ENCODE data around the gene NGEF. TPM values are rescaled to one million over a fixed set of nuclear protein-coding genes. Genes with fewer than 3 reads are reported as not detected.
"Not testable (repeated sequence)": the region's sequence is repeated elsewhere in the genome, so short reads cannot be mapped to it uniquely, and the experiment has no call there.

Gene NGEF
- total RNA-seq, 1 experiment from 2014 or later, result 2.7 TPM

GRCh38 chr2:232913903-232914302, 99.2 kb downstream of the NGEF start:
- intact Hi-C loops (cut with micrococcal nuclease), result no loop called here
- no peak for TF ChIP-seq CTCF (IDR thresholded peaks at IDR 0.05; ENCODE audit: unreplicated experiment)
- Mint-ChIP-seq H3K4me1 (ENCODE audit: insufficient read depth, unreplicated experiment) (no peaks in the 10 kb centered on the region), H3K36me3 (ENCODE audit: insufficient read depth, unreplicated experiment) (peaks cover 6% of the 10 kb centered on the region), H3K4me3 (ENCODE audit: unreplicated experiment) (no peak overlapping the region), H3K27ac (ENCODE audit: low read depth, unreplicated experiment) (no peak overlapping the region), H3K27me3 (ENCODE audit: insufficient read depth, unreplicated experiment) (no peaks in the 10 kb centered on the region), H3K9me3 (ENCODE audit: unreplicated experiment) (no peaks in the 10 kb centered on the region)
- ChIA-PET POLR2A (no interaction called here), CTCF (no interaction called here)
- no peak for DNase-seq (ENCODE audit: unreplicated experiment)
- BruUV-seq (replicated peaks), result no TSS peak

- no peaks in the 10 kb centered on the region for H3K4me1 Mint-ChIP-seq (ENCODE audit: insufficient read depth, unreplicated experiment)
- H3K27me3 Mint-ChIP-seq (ENCODE audit: insufficient read depth, unreplicated experiment), result no peaks in the 10 kb centered on the region
- no peak for DNase-seq (ENCODE audit: unreplicated experiment)
- POLR2A ChIA-PET, result no interaction called here
- no peak for TF ChIP-seq CTCF (IDR thresholded peaks at IDR 0.05; ENCODE audit: unreplicated experiment)
- H3K4me3 Mint-ChIP-seq (ENCODE audit: unreplicated experiment), result no peak overlapping the region
- peaks cover 6% of the 10 kb centered on the region for H3K36me3 Mint-ChIP-seq (ENCODE audit: insufficient read depth, unreplicated experiment)
- no peak overlapping the region for H3K27ac Mint-ChIP-seq (ENCODE audit: low read depth, unreplicated experiment)
- H3K9me3 Mint-ChIP-seq (ENCODE audit: unreplicated experiment), result no peaks in the 10 kb centered on the region
- BruUV-seq (replicated peaks), result no TSS peak
- intact Hi-C loops (cut with micrococcal nuclease), result no loop called here
- CTCF ChIA-PET, result no interaction called here
These were observed 101.3 kb downstream of the NGEF start for GRCh38 chr2:232911712-232912277.

- no TSS peak for BruUV-seq (replicated peaks)
- DNase-seq (ENCODE audit: unreplicated experiment), result no peak
- Mint-ChIP-seq H3K27me3 (ENCODE audit: insufficient read depth, unreplicated experiment) (no peaks in the 10 kb centered on the region), H3K4me1 (ENCODE audit: insufficient read depth, unreplicated experiment) (no peaks in the 10 kb centered on the region), H3K27ac (ENCODE audit: low read depth, unreplicated experiment) (no peak overlapping the region), H3K36me3 (ENCODE audit: insufficient read depth, unreplicated experiment) (peaks cover 6% of the 10 kb centered on the region), H3K9me3 (ENCODE audit: unreplicated experiment) (no peaks in the 10 kb centered on the region), H3K4me3 (ENCODE audit: unreplicated experiment) (no peak overlapping the region)
- no peak for TF ChIP-seq CTCF (IDR thresholded peaks at IDR 0.05; ENCODE audit: unreplicated experiment)
- intact Hi-C loops (cut with micrococcal nuclease), result no loop called here
- ChIA-PET CTCF (no interaction called here), POLR2A (no interaction called here)
These were observed 102.7 kb downstream of the NGEF start for GRCh38 chr2:232910376-232910775.

GRCh38 chr2:232908695-232909094, 104.4 kb downstream of the NGEF start:
- intact Hi-C loops (cut with micrococcal nuclease), result no loop called here
- H3K4me1 Mint-ChIP-seq (ENCODE audit: insufficient read depth, unreplicated experiment), result no peaks in the 10 kb centered on the region
- H3K36me3 Mint-ChIP-seq (ENCODE audit: insufficient read depth, unreplicated experiment), result peaks cover 6% of the 10 kb centered on the region
- CTCF ChIA-PET, result no interaction called here
- H3K4me3 Mint-ChIP-seq (ENCODE audit: unreplicated experiment), result no peak overlapping the region
- no peak for DNase-seq (ENCODE audit: unreplicated experiment)
- no peaks in the 10 kb centered on the region for H3K9me3 Mint-ChIP-seq (ENCODE audit: unreplicated experiment)
- no peak overlapping the region for H3K27ac Mint-ChIP-seq (ENCODE audit: low read depth, unreplicated experiment)
- BruUV-seq (replicated peaks), result no TSS peak
- H3K27me3 Mint-ChIP-seq (ENCODE audit: insufficient read depth, unreplicated experiment), result no peaks in the 10 kb centered on the region
- POLR2A ChIA-PET, result interaction anchor here (0.7 to 1.1 kb wide), 2 partner anchors 24 to 32 kb away, joined by 3 read pairs; no protein-coding TSS in a partner anchor
- no peak for TF ChIP-seq CTCF (IDR thresholded peaks at IDR 0.05; ENCODE audit: unreplicated experiment)

- POLR2A ChIA-PET, result interaction anchor here (1.1 kb wide), 2 partner anchors 23 to 37 kb away, joined by 3 to 5 read pairs; no protein-coding TSS in a partner anchor
- not testable (repeated sequence) for H3K4me1 Mint-ChIP-seq (ENCODE audit: insufficient read depth, unreplicated experiment); H3K36me3 Mint-ChIP-seq (ENCODE audit: insufficient read depth, unreplicated experiment)
These were observed 105.4 kb downstream of the NGEF start for GRCh38 chr2:232907718-232908085.

GRCh38 chr2:232906867-232907717, 106.0 kb downstream of the NGEF start:
- H3K36me3 Mint-ChIP-seq (ENCODE audit: insufficient read depth, unreplicated experiment); DNase-seq (ENCODE audit: unreplicated experiment); H3K4me3 Mint-ChIP-seq (ENCODE audit: unreplicated experiment); H3K9me3 Mint-ChIP-seq (ENCODE audit: unreplicated experiment); H3K4me1 Mint-ChIP-seq (ENCODE audit: insufficient read depth, unreplicated experiment); intact Hi-C loops (cut with micrococcal nuclease); H3K27ac Mint-ChIP-seq (ENCODE audit: low read depth, unreplicated experiment); CTCF ChIA-PET; H3K27me3 Mint-ChIP-seq (ENCODE audit: insufficient read depth, unreplicated experiment); BruUV-seq (replicated peaks): not testable (repeated sequence)
- POLR2A ChIA-PET, result interaction anchor here (0.6 to 1.1 kb wide), 2 partner anchors 11 to 37 kb away, joined by 3 to 5 read pairs; no protein-coding TSS in a partner anchor

More at GRCh38 chr2:232907718-232908085, 105.4 kb downstream of the NGEF start:
- DNase-seq (ENCODE audit: unreplicated experiment); H3K27me3 Mint-ChIP-seq (ENCODE audit: insufficient read depth, unreplicated experiment); BruUV-seq (replicated peaks); H3K4me3 Mint-ChIP-seq (ENCODE audit: unreplicated experiment); H3K27ac Mint-ChIP-seq (ENCODE audit: low read depth, unreplicated experiment); H3K9me3 Mint-ChIP-seq (ENCODE audit: unreplicated experiment); intact Hi-C loops (cut with micrococcal nuclease): not testable (repeated sequence)
- CTCF ChIA-PET, result interaction anchor here (0.7 kb wide), 1 partner anchor 61 kb away, joined by 3 read pairs; no protein-coding TSS in a partner anchor

All from MCF 10A (cell line).